ENCODE measurements around the gene DGKQ. TPM values are rescaled to one million over a fixed set of nuclear protein-coding genes. Genes with fewer than 3 reads are reported as not detected.

DGKQ gene
- total RNA-seq, 1 experiment from 2014 or later: 22.0 TPM

GRCh38 chr4:1002631-1003251 lies 29.4 kb upstream of the DGKQ start:
- CTCF ChIA-PET: no interaction called here
- H3K9me3 ChIP-seq (ENCODE audit: control insufficient read depth in 1 of 2, insufficient read depth in 1 of 2, low read depth in 1 of 2, low read length in 2 of 2): no peaks in the 10 kb centered on the region
- no peak for TF ChIP-seq JUND (IDR thresholded peaks at IDR 0.05)
- H3K4me1 ChIP-seq (ENCODE audit: control insufficient read depth in 1 of 2, insufficient read depth in 2 of 2, low read length in 2 of 2): peaks cover 0 to 10% of the 10 kb centered on the region in 2 experiments; a peak in 2 of 4 replicates
- RAD21 ChIA-PET (ENCODE audit: low non-redundant PET in 1 of 2, low total read pairs in 2 of 2, uncharacterized antibody in 2 of 2, unreplicated experiment in 2 of 2): no interaction called here
- intact Hi-C loops (cut with micrococcal nuclease): no loop called here
- DNase-seq (ENCODE audit: low read depth, low spot score): no peak
- H3K36me3 ChIP-seq (ENCODE audit: control insufficient read depth in 1 of 2, insufficient read depth in 2 of 2, low read length in 2 of 2): no peaks in the 10 kb centered on the region
- BruUV-seq (replicated peaks): no TSS peak
- H3K27me3 ChIP-seq (ENCODE audit: insufficient read depth, low read length): no peaks in the 10 kb centered on the region
- H3K27ac ChIP-seq (ENCODE audit: low read depth, low read length): no peak overlapping the region
- H3K9ac ChIP-seq (ENCODE audit: low read length): no peak overlapping the region
- no peak overlapping the region for H3K4me2 ChIP-seq (ENCODE audit: low read length)
- H2AFZ ChIP-seq (ENCODE audit: low read depth, low read length, poor library complexity, severe bottlenecking): no peak overlapping the region
- H4K20me1 ChIP-seq (ENCODE audit: insufficient read depth): no peaks in the 10 kb centered on the region
- POLR2A ChIA-PET: no interaction called here
- H3K4me3 ChIP-seq (replicated peaks in 1 of 2; ENCODE audit: low read depth in 1 of 2, low read length in 2 of 2): no peak overlapping the region
- ATAC-seq: no peak
- no peaks in the 10 kb centered on the region for H3K9me2 ChIP-seq (ENCODE audit: insufficient read depth)
- no peaks in the 10 kb centered on the region for H3K79me2 ChIP-seq (ENCODE audit: insufficient read depth, low read length)

- Histone ChIP-seq H3K27ac (ENCODE audit: low read depth, low read length) (no peak overlapping the region), H3K4me1 (ENCODE audit: control insufficient read depth in 1 of 2, insufficient read depth in 2 of 2, low read length in 2 of 2) (peaks cover 0 to 10% of the 10 kb centered on the region in 2 experiments; a peak in 2 of 4 replicates), H3K9ac (ENCODE audit: low read length) (no peak overlapping the region), H3K4me3 (replicated peaks in 1 of 2; ENCODE audit: low read depth in 1 of 2, low read length in 2 of 2) (no peak overlapping the region), H3K27me3 (ENCODE audit: insufficient read depth, low read length) (no peaks in the 10 kb centered on the region), H3K4me2 (ENCODE audit: low read length) (no peak overlapping the region), H3K9me3 (ENCODE audit: control insufficient read depth in 1 of 2, insufficient read depth in 1 of 2, low read depth in 1 of 2, low read length in 2 of 2) (no peaks in the 10 kb centered on the region), H3K36me3 (ENCODE audit: control insufficient read depth in 1 of 2, insufficient read depth in 2 of 2, low read length in 2 of 2) (no peaks in the 10 kb centered on the region), H3K9me2 (ENCODE audit: insufficient read depth) (no peaks in the 10 kb centered on the region), H2AFZ (ENCODE audit: low read depth, low read length, poor library complexity, severe bottlenecking) (no peak overlapping the region), H4K20me1 (ENCODE audit: insufficient read depth) (no peaks in the 10 kb centered on the region), H3K79me2 (ENCODE audit: insufficient read depth, low read length) (no peaks in the 10 kb centered on the region)
- BruUV-seq (replicated peaks): no TSS peak
- no peak for DNase-seq (ENCODE audit: low read depth, low spot score)
- CTCF ChIA-PET: no interaction called here
- RAD21 ChIA-PET (ENCODE audit: low non-redundant PET in 1 of 2, low total read pairs in 2 of 2, uncharacterized antibody in 2 of 2, unreplicated experiment in 2 of 2): no interaction called here
- intact Hi-C loops (cut with micrococcal nuclease): no loop called here
- POLR2A ChIA-PET: no interaction called here
- TF ChIP-seq EZH2 (IDR thresholded peaks at IDR 0.05) (no peak), SRF (IDR thresholded peaks at IDR 0.05; ENCODE audit: low read depth) (no peak), EGR1 (IDR thresholded peaks at IDR 0.05; ENCODE audit: low read depth) (no peak), TCF7L2 (IDR thresholded peaks at IDR 0.05; ENCODE audit: borderline replicate concordance, extremely low read depth, insufficient read depth, insufficient read length) (no peak), JUND (IDR thresholded peaks at IDR 0.05) (no peak), FOSL1 (IDR thresholded peaks at IDR 0.05; ENCODE audit: low read depth) (no peak), ZNF274 (IDR thresholded peaks at IDR 0.05; ENCODE audit: low read depth, low read length) (no peak)
- no peak for ATAC-seq
These were observed 28.8 kb upstream of the DGKQ start for GRCh38 chr4:1002131-1002630.
